ENCODE data around the gene EBNA1BP2. TPM values are rescaled to one million over a fixed set of nuclear protein-coding genes. Genes with fewer than 3 reads are reported as not detected.
A peak's percentile ranks its signal among the peaks of the same experiment; 100 is the strongest.
"Not testable (repeated sequence)": the region's sequence is repeated elsewhere in the genome, so short reads cannot be mapped to it uniquely, and the experiment has no call there.

EBNA1BP2 gene, protein sequence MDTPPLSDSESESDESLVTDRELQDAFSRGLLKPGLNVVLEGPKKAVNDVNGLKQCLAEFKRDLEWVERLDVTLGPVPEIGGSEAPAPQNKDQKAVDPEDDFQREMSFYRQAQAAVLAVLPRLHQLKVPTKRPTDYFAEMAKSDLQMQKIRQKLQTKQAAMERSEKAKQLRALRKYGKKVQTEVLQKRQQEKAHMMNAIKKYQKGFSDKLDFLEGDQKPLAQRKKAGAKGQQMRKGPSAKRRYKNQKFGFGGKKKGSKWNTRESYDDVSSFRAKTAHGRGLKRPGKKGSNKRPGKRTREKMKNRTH
- polyA plus RNA-seq: 10 to 100 TPM; 52.8 to 61.7 (median 57.6) TPM

DNA sequence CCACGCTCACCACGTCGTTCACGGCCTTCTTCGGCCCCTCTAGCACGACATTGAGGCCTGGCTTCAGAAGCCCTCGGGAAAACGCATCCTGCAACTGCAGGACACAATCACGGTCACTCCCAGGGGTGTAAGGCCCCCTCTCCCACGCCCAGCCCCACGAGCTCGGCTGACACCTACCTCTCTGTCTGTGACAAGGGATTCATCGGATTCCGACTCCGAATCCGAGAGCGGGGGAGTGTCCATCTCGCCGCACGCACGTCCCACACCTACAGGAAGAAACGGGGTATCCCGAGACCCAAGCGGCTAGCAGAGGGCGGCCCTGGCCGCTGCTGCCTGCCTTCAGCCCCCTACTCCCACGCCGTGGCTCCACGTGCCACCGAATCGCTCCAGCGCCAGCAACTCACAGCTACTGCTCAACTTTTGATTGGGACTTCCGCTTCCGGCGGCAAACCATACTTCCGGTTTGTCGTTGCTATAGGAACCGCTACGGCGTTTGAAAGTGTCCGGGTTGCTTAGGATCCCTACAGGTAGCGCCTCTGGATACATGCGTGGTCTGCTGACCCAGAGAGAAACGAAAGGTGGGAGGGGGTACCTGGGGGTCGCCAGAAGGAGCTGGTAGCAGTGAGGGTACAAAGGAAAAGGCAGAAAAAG is at the start of gene EBNA1BP2, which contains the start of gene CFAP57:
EBNA1BP2 (minus strand) TSS at position 415 of the 651 bp plus-strand sequence; CDS start at position 243, 172 bp downstream.
CFAP57 (plus strand) TSS at position 455 of the 651 bp plus-strand sequence. CDS start 424 bp downstream, outside the sequence.
- Mint-ChIP-seq H3K27me3 (ENCODE audit: low read depth in 3 of 3) (peaks cover 8 to 10% (median 9%) of the 10 kb centered on the region in 3 donors), H3K36me3 (peaks cover 8 to 27% (median 22%) of the 10 kb centered on the region in 3 donors), H3K4me3 (peak within 1 kb of the TSS; percentile 97 to 99 (median 98)), H3K27ac (peak within 1 kb of the TSS; percentile 82 to 94 (median 92)), H3K9me3 (peaks cover 0 to under 1% (median 0%) of the 10 kb centered on the region in 6 donors), H3K4me1 (peaks cover 24 to 34% of the 10 kb centered on the region in 2 donors)
- peak; percentile 92 to 95 (median 94) for DNase-seq

DNA sequence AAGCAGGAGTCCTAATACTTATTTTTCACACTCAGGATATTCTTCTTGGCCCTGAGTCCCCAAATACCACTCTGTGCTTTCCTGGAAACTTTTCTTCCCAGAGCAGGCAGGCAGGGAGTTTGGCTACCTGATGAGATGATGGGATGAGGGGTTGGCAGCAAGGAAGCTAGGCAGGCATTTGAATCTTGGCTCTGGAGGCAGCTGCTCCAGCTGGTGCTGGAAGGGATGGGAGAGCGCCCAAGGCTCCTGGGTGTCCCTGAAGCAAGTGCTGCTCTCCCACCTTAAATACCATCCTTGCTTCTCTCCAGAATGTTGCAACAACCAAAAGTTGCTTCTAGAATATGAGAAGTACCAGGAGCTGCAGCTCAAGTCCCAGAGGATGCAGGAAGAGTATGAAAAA is 49.7 kb upstream of the EBNA1BP2 start:
- H3K9me3 Mint-ChIP-seq: no peaks in the 10 kb centered on the region
- no peaks in the 10 kb centered on the region for H3K4me1 Mint-ChIP-seq
- H3K36me3 Mint-ChIP-seq: no peaks in the 10 kb centered on the region
- peaks cover 0 to 5% (median 1%) of the 10 kb centered on the region in 3 donors for H3K27me3 Mint-ChIP-seq (ENCODE audit: low read depth in 3 of 3)
- H3K27ac Mint-ChIP-seq: no peak overlapping the region
- H3K4me3 Mint-ChIP-seq: no peak overlapping the region
- no peak for DNase-seq

DNA sequence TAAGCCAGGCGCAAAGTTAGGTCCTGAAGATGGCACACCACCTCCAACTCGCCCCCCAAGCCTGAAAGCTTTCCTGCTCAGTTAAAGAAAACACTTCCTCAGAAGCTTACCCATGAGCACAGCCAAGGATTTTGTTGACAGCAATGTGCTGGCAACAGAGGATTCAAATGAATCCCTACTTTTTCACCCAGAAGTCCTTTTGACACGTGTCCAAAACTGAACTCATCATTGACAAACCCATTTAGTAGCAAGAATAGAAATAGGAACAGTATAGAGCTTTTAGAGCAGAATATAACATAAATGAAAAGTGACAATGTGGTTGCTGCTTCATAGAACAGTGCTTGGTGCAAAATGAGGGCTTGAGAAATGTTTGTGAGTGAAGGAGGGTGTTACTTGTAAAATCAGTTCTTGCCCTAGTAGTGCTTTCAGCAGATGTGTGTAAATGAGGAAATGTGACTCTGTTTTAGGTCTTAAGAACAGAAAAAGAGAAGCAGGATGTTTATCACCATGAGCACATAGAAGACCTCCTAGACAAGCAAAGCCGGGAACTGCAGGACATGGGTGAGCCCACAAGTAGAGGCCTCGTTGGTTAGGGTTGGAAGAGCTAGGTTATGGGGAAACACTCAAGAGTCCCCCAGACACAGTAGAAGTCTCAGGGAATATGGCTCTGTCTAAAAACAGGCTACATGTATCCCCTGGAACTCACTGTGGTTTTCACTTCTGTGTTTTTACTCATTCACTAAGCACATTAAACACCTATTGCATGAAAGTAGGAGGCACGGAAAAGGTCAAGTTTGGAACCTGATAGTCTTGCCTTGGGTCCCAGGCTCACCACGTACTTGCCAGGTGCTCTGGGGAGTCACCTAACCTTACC is 49.1 kb upstream of the EBNA1BP2 start:
- Mint-ChIP-seq H3K27me3 (ENCODE audit: low read depth in 3 of 3) (peaks cover 3 to 5% (median 3%) of the 10 kb centered on the region in 3 donors), H3K27ac (no peak overlapping the region), H3K4me3 (no peak overlapping the region), H3K9me3 (no peaks in the 10 kb centered on the region), H3K36me3 (no peaks in the 10 kb centered on the region), H3K4me1 (no peaks in the 10 kb centered on the region)
- DNase-seq: no peak

DNA sequence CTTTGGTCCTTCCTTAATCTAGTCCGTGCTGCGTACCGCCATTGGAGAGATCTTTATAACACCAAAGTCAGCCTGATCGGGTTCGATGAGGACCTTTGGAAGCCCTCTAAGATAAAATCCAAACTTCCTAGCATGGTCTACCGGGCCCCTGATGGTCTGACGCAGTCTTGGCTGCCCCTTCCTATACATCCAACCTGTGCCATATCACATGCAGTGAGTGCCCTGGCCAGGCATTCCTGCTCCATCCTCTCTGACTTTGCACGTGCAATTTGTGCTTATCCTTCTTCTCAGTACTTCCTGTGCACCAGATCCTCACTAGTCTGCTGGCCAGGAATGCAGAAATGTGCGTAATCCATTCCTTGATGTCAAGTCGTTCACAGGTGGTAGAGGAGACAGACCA is 45.7 kb upstream of the EBNA1BP2 start:
- H3K4me1 Mint-ChIP-seq: no peaks in the 10 kb centered on the region
- H3K27me3 Mint-ChIP-seq (ENCODE audit: low read depth in 3 of 3): peaks cover 6 to 10% (median 7%) of the 10 kb centered on the region in 3 donors
- no peak overlapping the region for H3K4me3 Mint-ChIP-seq
- no peaks in the 10 kb centered on the region for H3K36me3 Mint-ChIP-seq
- no peak overlapping the region for H3K27ac Mint-ChIP-seq
- no peak for DNase-seq
- no peaks in the 10 kb centered on the region for H3K9me3 Mint-ChIP-seq

DNA sequence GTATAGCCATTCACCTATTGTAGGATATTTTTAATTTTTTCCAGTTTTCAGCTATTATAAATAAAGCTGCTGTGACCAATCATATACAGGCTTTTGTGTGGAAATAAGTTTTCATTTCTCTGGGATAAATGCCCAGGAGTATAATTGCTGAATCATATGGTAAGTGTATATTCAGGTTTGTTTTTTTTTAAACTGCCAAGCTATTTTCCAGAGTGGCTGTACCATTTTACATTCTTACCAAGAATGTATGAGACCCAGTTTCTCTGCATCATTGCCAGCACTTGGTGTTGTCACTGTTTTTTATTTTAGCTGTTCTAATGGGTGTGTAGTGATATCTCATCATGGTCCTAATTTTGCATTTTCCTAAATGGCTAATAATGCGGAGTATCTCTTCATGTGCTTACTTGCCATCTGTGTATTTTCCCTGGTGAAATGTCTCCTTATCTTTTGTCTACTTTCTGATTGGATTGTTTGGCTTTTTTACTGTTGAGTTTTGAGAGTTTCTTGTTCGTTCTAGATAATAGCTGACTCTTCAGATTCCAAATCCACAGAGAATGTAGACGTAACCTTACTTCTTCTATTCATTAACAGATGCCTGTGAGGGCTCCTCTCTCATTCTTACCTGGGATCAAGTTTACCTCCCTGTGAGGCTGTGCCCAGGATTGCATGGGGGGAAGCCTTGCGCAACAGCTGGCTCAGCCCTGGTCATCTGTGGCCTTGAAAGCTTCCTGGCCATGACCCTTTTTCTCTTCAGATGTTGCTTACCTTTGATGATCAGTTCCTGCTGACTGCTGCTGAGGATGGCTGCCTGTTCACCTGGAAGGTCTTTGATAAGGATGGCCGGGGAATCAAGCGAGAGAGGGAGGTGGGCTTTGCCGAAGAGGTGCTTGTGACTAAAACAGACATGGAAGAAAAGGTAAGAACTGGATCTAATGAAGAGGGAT is 42.7 kb upstream of the EBNA1BP2 start:
- no peak for DNase-seq
- H3K4me3 Mint-ChIP-seq: no peak overlapping the region
- H3K4me1 Mint-ChIP-seq: no peaks in the 10 kb centered on the region
- no peak overlapping the region for H3K27ac Mint-ChIP-seq
- H3K36me3 Mint-ChIP-seq: no peaks in the 10 kb centered on the region
- H3K27me3 Mint-ChIP-seq (ENCODE audit: low read depth in 3 of 3): peaks cover 5 to 10% (median 7%) of the 10 kb centered on the region in 3 donors
- no peaks in the 10 kb centered on the region for H3K9me3 Mint-ChIP-seq

DNA sequence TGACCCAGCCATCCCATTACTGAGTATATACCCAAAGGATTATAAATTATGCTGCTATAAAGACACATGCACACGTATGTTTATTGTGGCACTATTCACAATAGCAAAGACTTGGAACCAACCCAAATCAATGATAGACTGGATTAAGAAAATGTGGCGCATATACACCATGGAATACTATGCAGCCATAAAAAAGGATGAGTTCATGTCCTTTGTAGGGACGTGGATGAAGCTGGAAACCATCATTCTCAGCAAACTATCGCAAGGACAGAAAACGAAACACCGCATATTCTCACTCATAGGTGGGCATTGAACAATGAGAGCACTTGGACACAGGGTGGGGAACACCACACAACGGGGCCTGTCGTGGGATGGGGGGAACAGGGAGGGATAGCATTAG is 36.2 kb upstream of the EBNA1BP2 start:
- H3K4me3 Mint-ChIP-seq, DNase-seq, H3K9me3 Mint-ChIP-seq, H3K36me3 Mint-ChIP-seq, H3K4me1 Mint-ChIP-seq, H3K27ac Mint-ChIP-seq: not testable (repeated sequence)
- H3K27me3 Mint-ChIP-seq (ENCODE audit: low read depth in 3 of 3): peaks cover 3 to 11% (median 4%) of the 10 kb centered on the region in 3 donors

DNA sequence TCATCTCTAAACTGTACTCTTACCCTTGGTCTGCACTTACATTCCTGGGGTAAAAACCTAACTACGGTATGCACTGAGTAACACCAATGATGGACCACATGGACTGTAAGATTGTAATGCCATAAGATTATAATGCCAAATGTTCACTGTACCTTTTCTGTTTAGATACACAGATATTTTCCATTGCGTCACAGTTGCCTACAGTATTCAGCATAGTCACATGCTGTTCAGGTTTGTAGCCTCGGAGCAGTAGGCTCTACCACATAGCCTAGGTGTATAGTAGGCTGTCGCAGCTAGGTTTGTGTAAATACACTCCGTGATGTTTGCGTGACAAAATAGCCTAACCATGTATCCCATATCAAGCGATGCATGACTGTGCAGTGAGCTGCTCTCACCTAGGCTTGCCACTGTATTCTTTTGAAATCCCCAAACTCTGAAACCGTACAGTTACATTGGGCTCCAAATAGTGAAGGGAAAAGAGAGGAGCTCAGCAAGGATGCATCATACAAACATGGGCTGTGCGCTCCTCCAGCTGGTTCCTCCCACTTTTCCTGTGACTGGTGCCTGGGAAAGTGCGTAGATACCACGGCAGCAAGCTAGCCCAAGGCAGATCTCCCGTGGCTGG is 35.3 kb upstream of the EBNA1BP2 start:
- H3K4me1 Mint-ChIP-seq: no peaks in the 10 kb centered on the region
- H3K27me3 Mint-ChIP-seq (ENCODE audit: low read depth in 3 of 3): peaks cover 0 to 10% (median 3%) of the 10 kb centered on the region in 3 donors
- no peak overlapping the region for H3K27ac Mint-ChIP-seq
- no peak overlapping the region for H3K4me3 Mint-ChIP-seq
- H3K36me3 Mint-ChIP-seq: no peaks in the 10 kb centered on the region
- no peaks in the 10 kb centered on the region for H3K9me3 Mint-ChIP-seq
- DNase-seq: no peak

DNA sequence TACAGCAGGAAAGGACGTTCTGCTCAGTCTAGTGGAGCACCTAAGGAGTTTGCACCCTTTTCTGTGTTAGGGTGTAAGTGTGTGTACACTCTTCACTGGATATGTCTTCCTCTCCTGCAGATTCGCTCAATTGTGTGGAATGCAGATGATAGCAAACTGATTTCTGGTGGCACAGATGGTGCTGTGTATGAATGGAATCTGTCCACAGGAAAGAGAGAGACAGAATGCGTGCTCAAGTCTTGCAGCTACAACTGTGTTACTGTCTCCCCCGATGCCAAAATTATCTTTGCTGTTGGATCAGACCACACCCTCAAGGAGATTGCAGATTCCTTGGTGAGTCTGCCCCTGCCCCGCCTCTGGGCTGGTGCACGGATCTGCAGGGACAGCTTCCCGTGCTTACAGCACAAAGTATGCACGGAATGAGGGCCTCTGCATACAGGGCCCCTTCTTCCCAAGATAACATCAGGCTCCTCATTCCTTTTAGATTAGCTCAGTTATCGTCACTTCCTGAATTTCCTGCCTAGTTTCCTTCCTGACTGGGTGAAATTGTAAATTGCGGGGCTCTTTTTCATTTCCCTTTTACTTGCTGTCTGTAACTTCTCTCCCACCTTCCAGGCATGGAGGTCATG is 34.6 kb upstream of the EBNA1BP2 start:
- Mint-ChIP-seq H3K27ac (no peak overlapping the region), H3K4me1 (no peaks in the 10 kb centered on the region)

DNA sequence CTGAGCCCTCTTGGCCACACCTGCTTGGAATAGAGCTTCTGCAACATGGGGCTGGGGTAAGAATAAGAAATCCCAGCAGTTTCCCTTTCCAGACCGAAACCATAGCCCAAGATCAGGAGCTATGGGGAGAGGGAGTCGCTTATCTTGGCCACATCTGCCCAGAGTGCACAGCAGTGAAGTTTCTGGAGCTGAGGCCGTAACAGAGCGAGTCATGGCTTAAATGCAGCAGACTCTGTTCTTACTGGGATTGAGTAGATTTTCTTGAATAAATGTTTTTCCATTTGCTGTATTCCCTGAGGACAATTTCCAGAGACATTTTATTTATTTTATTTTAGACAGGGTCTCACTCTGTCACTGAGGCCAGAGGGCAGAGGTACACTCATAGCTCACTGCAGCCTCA is 33.6 kb upstream of the EBNA1BP2 start:
- Mint-ChIP-seq H3K27ac (no peak overlapping the region), H3K9me3 (no peaks in the 10 kb centered on the region), H3K4me1 (no peaks in the 10 kb centered on the region), H3K4me3 (no peak overlapping the region), H3K27me3 (ENCODE audit: low read depth in 3 of 3) (peaks cover 0 to 10% (median 3%) of the 10 kb centered on the region in 3 donors), H3K36me3 (no peaks in the 10 kb centered on the region)
- no peak for DNase-seq

More for the DNA sequence above, 34.6 kb upstream of the EBNA1BP2 start:
- no peaks in the 10 kb centered on the region for H3K9me3 Mint-ChIP-seq
- no peaks in the 10 kb centered on the region for H3K36me3 Mint-ChIP-seq
- peaks cover 0 to 10% (median 3%) of the 10 kb centered on the region in 3 donors for H3K27me3 Mint-ChIP-seq (ENCODE audit: low read depth in 3 of 3)
- DNase-seq: no peak
- no peak overlapping the region for H3K4me3 Mint-ChIP-seq

DNA sequence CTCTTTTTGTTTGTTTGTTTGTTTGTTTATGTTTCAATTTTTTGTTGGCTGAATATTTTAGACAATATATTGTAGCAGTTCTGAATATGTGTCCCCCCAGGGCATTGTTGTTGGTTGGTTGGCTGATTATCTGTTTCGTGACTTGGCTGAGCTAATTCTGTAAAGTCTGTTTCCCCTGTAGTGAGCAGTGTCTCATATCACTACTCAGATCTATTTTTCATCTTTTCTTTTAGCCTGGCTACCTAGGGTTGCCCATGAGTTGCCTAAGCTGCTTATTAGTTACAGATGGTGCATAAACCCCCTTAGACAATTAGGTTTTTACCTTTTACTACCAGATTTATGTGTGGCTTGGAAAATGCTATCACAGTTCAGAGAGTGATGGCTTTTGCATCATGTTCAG is 32.3 kb upstream of the EBNA1BP2 start:
- Mint-ChIP-seq H3K36me3 (no peaks in the 10 kb centered on the region), H3K9me3 (no peaks in the 10 kb centered on the region), H3K27ac (no peak overlapping the region), H3K4me3 (no peak overlapping the region), H3K4me1 (no peaks in the 10 kb centered on the region), H3K27me3 (ENCODE audit: low read depth in 3 of 3) (peaks cover 0 to 10% (median 3%) of the 10 kb centered on the region in 3 donors)
- no peak for DNase-seq

DNA sequence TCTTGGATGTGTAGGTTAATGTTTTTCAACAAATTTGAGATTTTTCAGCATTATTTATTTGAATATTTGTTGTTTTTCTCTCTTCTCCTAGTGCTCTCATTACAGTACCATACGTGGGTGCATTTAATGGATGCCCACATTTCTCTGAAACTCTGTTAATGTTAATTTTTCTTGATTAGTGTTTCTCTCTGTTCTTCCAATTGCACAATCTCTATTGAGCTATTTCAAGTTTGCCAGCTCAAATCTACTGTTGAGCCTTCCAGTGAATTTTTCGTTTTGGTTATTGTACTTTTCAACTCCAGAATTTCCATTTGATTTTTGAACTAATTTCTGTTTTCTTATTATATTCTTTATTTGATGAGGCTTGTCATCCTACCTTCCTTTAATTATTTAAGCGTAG is 31.8 kb upstream of the EBNA1BP2 start:
- Mint-ChIP-seq H3K27me3 (ENCODE audit: low read depth in 3 of 3) (peaks cover 0 to 7% (median 3%) of the 10 kb centered on the region in 3 donors), H3K4me1 (no peaks in the 10 kb centered on the region), H3K9me3 (no peaks in the 10 kb centered on the region), H3K4me3 (no peak overlapping the region), H3K27ac (no peak overlapping the region), H3K36me3 (no peaks in the 10 kb centered on the region)
- DNase-seq: no peak

DNA sequence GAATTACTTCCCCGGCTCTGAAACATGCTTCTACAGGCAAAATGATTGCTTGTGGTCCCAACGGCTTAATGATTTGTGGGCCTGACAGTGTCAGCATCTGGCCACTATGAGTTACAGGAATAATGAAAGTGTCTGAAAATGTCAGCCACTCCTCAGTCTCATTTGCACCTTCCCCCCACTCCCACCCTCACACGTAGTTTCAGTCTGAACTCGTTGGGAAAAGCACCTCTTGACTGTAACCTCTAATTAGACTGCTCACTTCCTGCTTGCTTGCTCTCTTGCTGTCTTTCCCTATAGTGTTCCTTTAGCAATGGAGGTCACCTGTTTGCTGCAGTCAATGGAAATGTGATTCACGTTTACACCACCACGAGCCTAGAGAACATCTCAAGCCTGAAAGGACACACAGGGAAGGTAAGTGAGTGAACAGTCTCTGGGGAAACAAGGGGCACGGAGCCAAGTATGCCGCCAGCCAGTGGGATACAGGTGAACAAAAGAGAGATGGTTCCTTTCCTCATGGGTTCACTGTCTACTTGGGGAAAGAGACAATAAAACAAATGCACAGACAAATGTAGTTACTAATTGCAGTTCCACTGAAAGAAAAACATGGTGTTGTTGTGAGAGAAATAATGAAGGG is 27.1 kb upstream of the EBNA1BP2 start:
- Mint-ChIP-seq H3K27me3 (ENCODE audit: low read depth in 3 of 3) (peaks cover 0 to 5% (median under 1%) of the 10 kb centered on the region in 3 donors), H3K9me3 (peaks cover 0 to 7% (median 5%) of the 10 kb centered on the region in 6 donors), H3K4me3 (no peak overlapping the region), H3K4me1 (no peaks in the 10 kb centered on the region), H3K36me3 (no peaks in the 10 kb centered on the region), H3K27ac (no peak overlapping the region)
- DNase-seq: no peak

All from immature natural killer cell (primary cell).